DMS153 (cell line): ENCODE data around the gene ALMS1.
A peak's percentile ranks its signal among the peaks of the same experiment; 100 is the strongest.
"Not testable (repeated sequence)": the region's sequence is repeated elsewhere in the genome, so short reads cannot be mapped to it uniquely, and the experiment has no call there.

Experiments
- DNase-seq: peaks from one replicate; lab custom pipeline; 2025; lab: John Stamatoyannopoulos, UW

The ALMS1 gene

DNA sequence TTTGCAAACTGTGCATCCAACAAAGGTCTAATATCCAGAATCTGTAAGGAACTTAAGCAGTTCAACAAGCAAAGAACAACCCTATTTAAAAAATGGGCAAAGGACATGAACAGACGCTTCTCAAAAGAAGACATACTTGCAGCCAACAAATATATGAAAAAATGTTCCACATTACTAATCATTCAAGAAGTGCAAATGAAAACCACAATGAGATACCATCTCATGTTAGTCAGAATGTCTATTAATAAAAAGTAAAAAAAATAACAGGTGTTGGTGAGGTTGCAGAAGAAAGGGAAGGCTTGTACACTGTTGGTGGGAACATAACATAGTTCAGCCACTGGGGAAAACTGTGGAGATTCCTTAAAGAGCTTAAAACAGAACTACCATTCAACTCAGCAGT lies 130.4 kb downstream of the ALMS1 start:
- DNase-seq, result no peak

DNA sequence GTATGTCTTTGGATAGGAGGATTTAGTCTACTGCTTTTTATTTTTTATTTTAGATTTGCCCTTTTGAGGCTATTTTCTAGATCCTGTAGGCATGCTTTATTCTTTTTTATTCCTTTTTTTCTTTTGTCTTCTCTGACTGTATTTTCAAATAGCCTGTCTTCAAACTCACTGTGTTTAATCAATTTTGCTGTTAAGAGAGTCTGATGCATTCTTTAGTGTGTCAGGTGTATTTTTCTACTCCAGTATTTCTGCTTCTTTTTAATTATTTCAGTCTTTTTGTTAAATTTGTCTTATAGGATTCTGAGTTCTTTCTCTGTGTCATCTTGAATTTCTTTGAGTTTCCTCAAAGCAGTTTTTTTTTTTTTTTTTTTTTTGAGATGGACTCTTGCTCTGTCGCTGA lies 143.1 kb downstream of the ALMS1 start:
- DNase-seq, result no peak

DNA sequence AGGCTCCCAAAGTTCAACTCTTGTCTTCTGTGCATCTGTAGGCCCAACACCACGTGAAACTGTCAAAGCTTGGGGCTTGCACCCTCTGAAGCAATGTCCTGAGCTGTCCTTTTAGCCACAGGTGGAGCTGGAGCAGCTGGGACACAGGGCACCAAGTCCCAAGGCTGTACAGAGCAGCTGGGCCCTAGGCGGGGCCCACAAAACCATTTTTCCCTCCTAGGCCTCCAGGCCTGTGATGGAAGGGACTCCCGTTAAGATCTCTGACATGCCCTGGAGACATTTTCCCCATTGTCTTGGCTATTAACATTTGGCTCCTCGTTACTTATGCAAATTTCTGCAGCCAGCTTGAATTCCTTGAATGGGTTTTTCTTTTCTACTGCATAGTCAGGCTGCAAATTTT lies 145.1 kb downstream of the ALMS1 start:
- DNase-seq, result not testable (repeated sequence)

GRCh38 chr2:73532381-73532780 lies 146.7 kb downstream of the ALMS1 start:
- DNase-seq, result no peak

DNA sequence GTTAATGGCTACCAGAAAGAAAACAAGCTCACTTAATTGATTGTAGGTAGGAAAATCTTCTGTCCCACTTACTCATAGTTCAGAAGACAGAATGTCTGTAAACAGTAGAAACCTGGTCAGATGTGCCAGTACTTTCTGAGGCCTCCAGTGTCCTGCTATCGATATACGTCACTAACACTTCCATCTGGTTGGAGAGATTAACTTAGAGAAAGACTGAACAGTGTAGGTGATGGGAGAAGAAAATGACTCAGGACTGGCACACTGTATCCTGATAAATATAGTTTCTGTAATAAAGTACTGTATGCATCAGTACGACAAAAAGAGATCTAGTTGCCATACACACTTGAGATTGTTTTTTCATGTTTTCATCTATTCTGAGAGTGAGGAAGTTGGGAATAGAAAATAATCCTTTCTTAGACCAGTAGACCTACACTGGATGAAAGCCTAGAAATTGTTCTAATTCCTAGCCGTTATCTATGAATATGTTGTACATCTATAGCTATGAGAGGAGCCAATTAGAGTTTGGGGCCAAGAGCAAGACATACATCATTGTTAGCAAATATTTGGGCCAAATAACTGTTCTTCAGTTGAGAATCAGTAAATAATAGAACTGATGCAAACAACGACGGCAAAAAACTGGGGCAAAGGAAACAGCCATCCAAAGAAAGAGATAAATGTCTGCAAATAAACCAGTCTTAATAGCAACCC lies 150.7 kb downstream of the ALMS1 start:
- no peak for DNase-seq

DNA sequence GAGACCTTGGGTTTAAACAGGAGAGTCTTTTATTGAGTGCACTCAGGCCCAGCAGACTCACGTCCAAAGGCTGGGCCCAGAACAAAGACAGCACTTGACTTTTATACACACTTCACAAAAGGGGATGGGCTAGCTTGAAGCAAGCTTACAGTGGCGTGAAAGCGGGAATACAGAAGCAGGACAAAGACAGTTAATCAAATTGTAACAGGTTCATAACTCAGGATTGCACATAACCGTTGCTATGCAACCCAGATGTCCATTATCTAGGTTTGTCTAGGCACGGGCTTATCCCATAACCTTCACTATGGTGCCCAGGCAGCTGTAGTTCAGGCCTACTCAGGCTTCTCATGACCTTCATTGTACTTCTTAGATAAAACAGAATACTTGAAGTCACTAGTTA lies 175.2 kb downstream of the ALMS1 start:
- DNase-seq, result peak; percentile 97

DNA sequence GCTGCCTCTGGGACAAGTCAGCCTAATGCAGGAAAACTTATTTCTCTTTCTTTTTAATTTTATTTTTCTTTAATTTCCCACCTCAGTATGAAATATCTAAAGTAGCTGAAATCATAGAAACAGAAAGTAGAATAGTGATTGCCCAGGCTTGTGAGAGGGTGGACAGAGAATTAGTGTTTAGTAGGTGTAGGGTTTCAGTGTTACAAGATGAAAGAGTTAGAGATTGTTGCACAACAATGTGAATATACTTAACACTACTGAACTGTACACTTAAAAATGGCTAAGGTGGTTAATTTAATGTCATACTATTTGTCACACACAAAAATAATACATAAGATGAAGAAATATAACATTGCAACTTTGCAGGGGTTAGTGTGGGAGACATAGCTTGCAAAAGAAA lies 175.8 kb downstream of the ALMS1 start:
- DNase-seq, result no peak

DNA sequence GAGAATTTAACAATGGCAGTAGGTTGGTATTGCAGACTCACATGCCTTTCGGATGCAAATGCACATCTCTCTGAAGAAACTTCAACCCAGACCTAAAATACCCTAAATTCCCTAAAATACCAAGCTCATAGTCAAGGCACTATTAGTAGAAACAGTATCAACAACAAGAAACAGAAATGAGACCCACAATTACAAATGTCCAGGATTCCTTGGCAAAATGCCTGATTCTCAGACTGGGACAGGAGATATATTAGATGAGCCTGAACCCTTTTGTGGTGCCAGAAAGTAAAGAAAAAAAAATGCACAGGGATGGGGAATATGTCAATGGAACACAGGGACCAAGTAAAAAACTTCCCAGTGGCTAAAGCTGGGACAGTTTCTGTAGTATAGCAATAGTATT lies 179.3 kb downstream of the ALMS1 start:
- DNase-seq, result no peak

DNA sequence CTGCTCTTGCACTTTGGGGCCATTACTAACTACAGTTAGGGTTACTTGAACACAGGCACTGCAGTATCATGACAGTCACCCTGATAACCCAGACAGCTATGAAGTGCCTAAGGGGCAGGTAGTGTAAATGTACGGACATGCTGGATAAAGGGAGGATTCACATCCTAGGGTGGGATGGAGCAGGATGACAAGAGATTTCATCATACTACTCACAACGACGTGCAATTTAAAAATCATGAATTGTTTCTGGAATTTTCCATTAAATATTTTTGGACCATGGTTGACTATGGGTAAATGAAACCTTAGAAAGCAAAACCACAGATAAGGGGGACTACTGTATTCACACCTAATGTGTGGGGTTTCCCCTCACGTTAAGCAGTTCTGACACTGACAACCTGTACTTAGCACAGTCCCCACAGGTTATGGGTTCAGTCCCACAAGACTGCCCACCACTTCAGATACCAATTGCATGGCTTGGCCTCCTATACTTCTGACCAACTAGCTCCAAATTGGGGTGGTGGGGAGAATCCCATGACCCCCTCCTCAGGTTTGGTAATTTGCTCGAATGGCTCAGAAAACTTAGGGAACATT lies 180.7 kb downstream of the ALMS1 start:
- no peak for DNase-seq

DNA sequence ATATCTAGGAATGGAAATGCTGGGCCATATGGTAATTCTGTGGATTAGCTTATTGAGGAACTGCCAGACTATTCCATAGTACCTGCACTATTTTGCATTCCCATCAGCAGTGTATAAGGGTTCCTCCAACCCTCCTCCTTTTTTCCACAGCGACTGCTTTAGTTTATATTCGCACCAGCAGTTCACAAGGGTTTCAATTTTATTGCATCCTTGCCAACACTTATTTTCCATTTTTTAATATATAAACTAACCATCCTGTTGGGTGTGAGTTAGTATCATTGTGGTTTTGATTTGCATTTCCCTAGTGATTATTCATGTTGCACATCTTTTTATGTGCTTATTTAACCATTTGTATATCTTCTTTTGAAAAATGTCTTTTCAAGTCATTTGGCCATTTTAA lies 189.6 kb downstream of the ALMS1 start:
- no peak for DNase-seq

DNA sequence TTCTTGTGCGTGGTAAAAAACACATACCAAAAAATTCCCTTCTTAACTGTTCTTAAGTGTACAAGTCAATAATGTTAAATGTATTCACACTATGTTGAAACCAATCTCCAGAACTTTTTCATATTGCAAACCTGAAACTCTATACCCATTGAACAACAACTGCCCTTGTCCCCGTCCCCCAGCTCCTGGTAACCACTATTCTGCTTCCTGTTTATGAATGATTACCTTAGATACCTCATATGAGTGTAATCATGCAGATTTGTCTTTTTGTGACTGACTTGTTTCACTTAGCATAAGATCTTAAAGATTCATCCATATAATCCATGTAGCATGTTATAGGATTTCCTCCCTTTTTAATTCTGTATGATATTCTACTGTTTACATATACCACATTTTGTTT lies 196.7 kb downstream of the ALMS1 start:
- no peak for DNase-seq

GRCh38 chr2:73588177-73588576 lies 202.5 kb downstream of the ALMS1 start:
- peak; percentile 55 for DNase-seq

DNA sequence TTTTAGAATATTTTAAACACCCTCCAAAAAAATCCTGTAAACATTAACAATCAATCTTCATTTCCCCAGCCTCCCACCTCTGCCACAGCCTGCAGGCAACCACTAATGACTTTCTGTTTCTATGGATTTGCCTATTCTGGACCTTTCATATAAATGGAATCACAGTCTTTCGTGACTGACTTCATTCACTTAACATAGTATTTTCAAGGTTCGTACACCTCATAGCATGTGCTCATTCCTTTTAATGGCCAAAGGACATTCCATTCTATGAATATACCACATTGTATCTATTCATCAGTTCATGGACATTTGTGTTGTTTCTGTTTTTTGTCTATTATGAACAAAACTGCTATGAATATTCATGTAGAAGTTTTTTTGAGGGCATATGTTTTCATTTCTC lies 208.0 kb downstream of the ALMS1 start:
- DNase-seq, result no peak

- DNase-seq, result no peak
Observed at GRCh38 chr2:73594251-73594650, 208.6 kb downstream of the ALMS1 start.

DNA sequence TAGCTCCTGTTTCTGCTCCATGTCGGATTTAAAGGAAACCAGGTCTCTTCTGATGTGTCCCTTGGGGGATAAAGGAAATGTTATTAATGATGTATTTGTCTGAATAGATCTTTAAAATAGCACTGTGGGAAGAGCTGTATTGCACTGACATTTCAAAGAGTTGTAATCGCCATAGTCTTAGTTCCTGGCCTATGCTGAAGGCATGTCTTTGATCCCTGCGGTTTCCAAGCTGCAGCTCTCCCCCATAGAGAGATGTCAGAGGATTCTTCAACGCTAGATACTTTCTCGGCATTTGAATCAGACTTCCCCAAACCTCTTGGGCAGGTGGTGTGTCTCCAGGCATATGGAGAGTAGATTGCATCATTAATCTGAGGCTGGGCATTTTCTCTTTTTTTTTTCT lies 216.1 kb downstream of the ALMS1 start:
- DNase-seq, result no peak

GRCh38 chr2:73603099-73603588 lies 217.5 kb downstream of the ALMS1 start:
- DNase-seq, result not testable (repeated sequence)

DNA sequence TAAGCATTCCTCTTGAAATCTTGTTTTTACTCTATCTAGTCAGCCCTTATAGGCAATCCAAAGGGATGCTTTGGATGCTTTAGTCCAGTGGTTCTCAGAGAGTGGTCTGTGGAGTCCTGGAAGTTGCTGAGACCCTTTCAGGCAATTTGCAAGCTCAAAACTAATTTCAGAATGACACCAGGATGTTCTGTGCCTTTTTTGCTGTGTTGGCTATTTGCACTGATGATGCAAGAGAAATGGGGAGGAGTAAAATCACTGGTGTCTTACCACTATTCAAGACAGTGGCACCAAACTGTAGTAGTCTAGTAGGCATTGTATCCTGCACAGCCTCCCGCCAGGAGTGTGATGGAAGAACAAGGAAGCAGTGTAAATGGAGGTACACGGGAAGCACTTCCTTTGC lies 219.0 kb downstream of the ALMS1 start:
- not testable (repeated sequence) for DNase-seq

DNA sequence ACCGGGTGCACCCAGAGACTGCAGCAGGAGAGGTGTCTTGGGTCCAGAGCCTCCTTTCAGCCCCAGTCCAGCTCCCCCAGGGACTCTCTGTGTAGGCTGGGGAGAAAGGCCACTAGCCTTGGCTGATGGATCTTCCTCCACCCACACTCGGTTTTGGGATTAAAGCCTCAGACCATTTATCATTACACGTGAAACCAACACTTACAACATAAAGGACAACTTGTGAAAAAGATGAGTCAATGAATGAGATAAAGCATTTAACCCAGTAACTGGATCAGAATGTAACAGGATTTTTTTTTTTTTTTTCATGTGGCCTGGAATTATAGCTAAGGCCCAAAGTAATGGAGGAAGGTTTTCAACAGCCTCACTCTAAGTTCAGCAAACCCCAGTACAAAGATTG lies 224.5 kb downstream of the ALMS1 start:
- no peak for DNase-seq

- no peak for DNase-seq
Observed at GRCh38 chr2:73611193-73611592, 225.6 kb downstream of the ALMS1 start.

- no peak for DNase-seq
Observed at GRCh38 chr2:73611867-73612266, 226.2 kb downstream of the ALMS1 start.

GRCh38 chr2:73614105-73614504 lies 228.5 kb downstream of the ALMS1 start:
- no peak for DNase-seq

DNA sequence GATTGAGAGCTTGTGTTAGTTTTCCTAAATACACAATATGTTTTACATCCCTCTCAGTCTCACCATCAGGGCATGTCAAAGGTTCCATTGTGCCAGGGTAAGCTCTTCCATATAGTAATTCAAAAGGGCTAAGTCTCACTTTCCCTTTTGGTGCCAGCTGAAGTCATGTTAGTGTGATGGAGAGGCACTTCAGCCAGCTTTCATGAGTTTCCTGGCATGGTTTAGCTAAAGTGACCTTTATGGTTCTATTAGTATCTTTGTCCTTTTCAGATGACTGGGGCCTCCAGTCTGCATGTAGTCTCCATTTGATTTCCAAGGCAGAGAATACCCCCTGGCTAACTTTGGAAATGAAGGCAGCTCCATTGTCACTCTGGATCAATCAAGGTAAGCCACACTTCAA lies 229.4 kb downstream of the ALMS1 start:
- DNase-seq, result no peak

GRCh38 chr2:73619925-73620324 lies 234.3 kb downstream of the ALMS1 start:
- DNase-seq, result not testable (repeated sequence)

DNA sequence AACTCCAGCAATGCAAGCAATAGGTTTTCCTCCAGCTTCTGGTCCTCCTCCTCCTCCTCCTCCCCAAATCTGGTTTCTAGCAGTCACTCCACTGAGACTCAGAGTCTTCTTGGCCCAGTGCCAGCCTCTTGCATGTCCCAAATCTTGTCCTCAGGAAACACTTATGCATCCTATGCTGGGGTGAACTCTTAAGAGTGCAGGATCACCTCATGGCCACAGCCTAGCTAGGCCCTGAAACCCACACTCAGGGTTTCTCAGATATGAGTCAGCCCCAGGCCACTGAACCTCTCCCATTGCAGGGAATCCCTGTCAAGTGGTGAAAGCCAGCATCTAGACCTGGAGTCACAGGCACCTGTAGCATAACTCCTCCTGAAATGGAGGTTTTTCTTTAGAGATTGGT lies 238.4 kb downstream of the ALMS1 start:
- DNase-seq, result not testable (repeated sequence)
